IMR-90 (cell line): ENCODE results near the gene C6orf141. TPM values are rescaled to one million over a fixed set of nuclear protein-coding genes. Genes with fewer than 3 reads are reported as not detected.

Source experiments
- ATAC-seq: fragments of 200-7000 bp; cut with Tn5 transposase; 2 replicates; pipeline ENCODE4 v1.9.1; 2020; ENCODE audit warnings: low read depth, mild to moderate bottlenecking, moderate library complexity
- BruUV-seq: library from RNA; stranded (reverse); fragments of 400-500 nt; replicated peaks from 2 replicates; lab custom pipeline; 2021; lab: Mats Ljungman, UMichigan
- CTCF ChIA-PET: fragments of 300-600 bp; formaldehyde crosslinking; extraction: SDS; loops from one replicate; lab custom pipeline; 2021; ENCODE audit warnings: antibody characterized with exemption; lab: Yijun Ruan, JAX
- POLR2A ChIA-PET: fragments of 300-600 bp; sonication (Branson Sonifier 250); formaldehyde crosslinking; loops from one replicate; lab custom pipeline; 2022; ENCODE audit warnings: antibody characterized with exemption; ENCODE audit not compliant: unreplicated experiment; lab: Charles Lee
- DNase-seq: peaks from one replicate; pipeline ENCODE4 v3.0.0; 2013
- H2AFZ ChIP-seq: replicated peaks from 2 replicates; pipeline ENCODE3; 2013; ENCODE audit warnings: low read length, mild to moderate bottlenecking; ENCODE audit not compliant: poor library complexity
- H2AK5ac ChIP-seq: 2 replicates; pipeline ENCODE4 v1.6.1; 2013; ENCODE audit warnings: low read depth, low read length, inconsistent platforms
- H2AK9ac ChIP-seq: replicated peaks from 2 replicates; pipeline ENCODE3; 2013; ENCODE audit warnings: mild to moderate bottlenecking, low read depth, low read length, moderate library complexity; ENCODE audit not compliant: poor library complexity
- H2BK120ac ChIP-seq: 2 replicates; pipeline ENCODE4 v1.6.1; 2013; ENCODE audit warnings: low read depth, low read length, inconsistent platforms
- H2BK15ac ChIP-seq: 3 replicates; pipeline ENCODE4 v1.6.1; 2013; ENCODE audit warnings: low read depth, low read length, inconsistent platforms
- H2BK20ac ChIP-seq: 2 replicates; pipeline ENCODE4 v1.6.1; 2013; ENCODE audit warnings: low read depth, mild to moderate bottlenecking, inconsistent platforms, low read length, moderate library complexity
- H2BK5ac ChIP-seq: 2 replicates; pipeline ENCODE4 v1.6.1; 2013; ENCODE audit warnings: mild to moderate bottlenecking, low read depth, low read length, inconsistent platforms; ENCODE audit not compliant: poor library complexity, severe bottlenecking
- H3K14ac ChIP-seq: replicated peaks from 2 replicates; pipeline ENCODE4 v1.6.1; 2013; ENCODE audit warnings: low read depth, low read length, inconsistent platforms
- H3K18ac ChIP-seq: 2 replicates; pipeline ENCODE4 v1.6.1; 2013; ENCODE audit warnings: low read depth, low read length, control low read depth
- H3K23ac ChIP-seq: 2 replicates; pipeline ENCODE4 v1.6.1; 2013; ENCODE audit warnings: low read depth, low read length, inconsistent platforms
- H3K27ac ChIP-seq: 2 replicates; pipeline ENCODE4 v1.5.1; 2013; ENCODE audit warnings: mild to moderate bottlenecking, control low read depth, low read length; ENCODE audit not compliant: insufficient read depth
- H3K27me3 ChIP-seq: 2 replicates; pipeline ENCODE4 v1.6.1; 2013; ENCODE audit warnings: low read length; ENCODE audit not compliant: control insufficient read depth, insufficient read depth
- H3K36me3 ChIP-seq: 2 replicates; pipeline ENCODE4 v1.6.1; 2013; ENCODE audit warnings: low read length, mixed read lengths; ENCODE audit not compliant: control insufficient read depth, insufficient read depth
- H3K4ac ChIP-seq: 2 replicates; pipeline ENCODE4 v1.6.1; 2013; ENCODE audit warnings: low read depth, low read length, inconsistent platforms
- H3K4me1 ChIP-seq: 2 replicates; pipeline ENCODE4 v1.6.1; 2013; ENCODE audit warnings: low read length, mixed read lengths; ENCODE audit not compliant: control insufficient read depth, insufficient read depth
- H3K4me2 ChIP-seq: 2 replicates; pipeline ENCODE4 v1.6.1; 2013; ENCODE audit warnings: low read depth, mild to moderate bottlenecking, control low read depth, low read length, moderate library complexity
- H3K4me3 ChIP-seq: 2 replicates; pipeline ENCODE4 v1.5.1; 2013; ENCODE audit warnings: low read depth, mild to moderate bottlenecking, control low read depth, low read length, moderate library complexity; ENCODE audit not compliant: insufficient read depth
- H3K56ac ChIP-seq: 2 replicates; pipeline ENCODE4 v1.6.1; 2013; ENCODE audit warnings: low read length, inconsistent platforms; ENCODE audit not compliant: insufficient read depth; ENCODE audit errors: extremely low read depth
- H3K79me1 ChIP-seq, 2 experiments: 2 replicates each; pipeline ENCODE4 v1.6.1; 2013; ENCODE audit warnings: low read length in 2 of 2, inconsistent platforms in 1 of 2, low read depth in 1 of 2
- H3K9ac ChIP-seq: 2 replicates; pipeline ENCODE4 v1.6.1; 2013; ENCODE audit warnings: low read depth, low read length, control low read depth
- H3K9me1 ChIP-seq: 2 replicates; pipeline ENCODE4 v1.6.1; 2013; ENCODE audit warnings: low read length, inconsistent platforms; ENCODE audit not compliant: insufficient read depth
- H3K9me3 ChIP-seq: 2 replicates; pipeline ENCODE4 v1.6.1; 2013; ENCODE audit warnings: low read length; ENCODE audit not compliant: control insufficient read depth, insufficient read depth
- H4K20me1 ChIP-seq: 2 replicates; pipeline ENCODE4 v1.6.1; 2013; ENCODE audit warnings: low read length, inconsistent platforms; ENCODE audit not compliant: insufficient read depth
- H4K5ac ChIP-seq: 2 replicates; pipeline ENCODE4 v1.6.1; 2013; ENCODE audit warnings: mild to moderate bottlenecking, low read depth, low read length, control low read depth
- H4K8ac ChIP-seq, 2 experiments: 2 replicates each; pipeline ENCODE4 v1.6.1; 2013; ENCODE audit warnings: low read depth in 2 of 2, low read length in 2 of 2, control low read depth in 1 of 2, inconsistent platforms in 1 of 2
- H4K91ac ChIP-seq: 2 replicates; pipeline ENCODE4 v1.6.1; 2013; ENCODE audit warnings: low read depth, low read length, inconsistent platforms; ENCODE audit not compliant: insufficient read depth
- CHD1 ChIP-seq: IDR thresholded peaks from 2 replicates; pipeline ENCODE4 v1.6.1; 2012; ENCODE audit warnings: low read depth, low read length, improper control_type of control experiment
- ELK1 ChIP-seq: fragments of 150-350 bp; IDR thresholded peaks from 2 replicates; pipeline ENCODE4 v1.6.1; 2016; ENCODE audit warnings: low read depth, mild to moderate bottlenecking, low read length, moderate library complexity, borderline replicate concordance
- FOS ChIP-seq: fragments of 150-350 bp; IDR thresholded peaks from 2 replicates; pipeline ENCODE4 v1.6.1; 2016; ENCODE audit warnings: low read depth, low read length
- MXI1 ChIP-seq: IDR thresholded peaks from 2 replicates; pipeline ENCODE4 v1.6.1; 2012; ENCODE audit warnings: low read depth, mild to moderate bottlenecking, low read length, moderate library complexity, borderline replicate concordance
- RAD21 ChIP-seq: IDR thresholded peaks from 2 replicates; pipeline ENCODE4 v1.6.1; 2012; ENCODE audit warnings: low read length, improper control_type of control experiment
- RFX5 ChIP-seq: IDR thresholded peaks from 2 replicates; pipeline ENCODE4 v1.8.0; 2012; ENCODE audit warnings: low read depth, mild to moderate bottlenecking, low read length, moderate library complexity
- WGBS, 2 experiments: methylation state at CpG; one replicate each; pipeline versions ENCODE4 v1.1.5 to v1.1.7; 2013; ENCODE audit warnings: missing lambda C conversion rate in 2 of 2; ENCODE audit not compliant: insufficient read length in 1 of 2; ENCODE audit errors: extremely low coverage in 2 of 2; 5-methylcytosine and 5-hydroxymethylcytosine counted together
- dilution Hi-C: fragments of 300-500 bp; cut with HindIII; formaldehyde crosslinking; loops from one replicate; pipeline ENCODE4 v1.14.3; 2018; ENCODE audit warnings: low sequenced_read_pairs; ENCODE audit not compliant: unreplicated experiment
- in situ Hi-C: fragments of 300-500 bp; cut with MboI; formaldehyde crosslinking; loops from 3 replicates; pipeline ENCODE4 v1.14.3; 2019; ENCODE audit warnings: low sequenced_read_pairs, inconsistent platforms, mixed read lengths
- intact Hi-C: fragments of 100-400 bp; cut with micrococcal nuclease; formaldehyde crosslinking; loops from 2 replicates; pipeline ENCODE4 v1.10.0; 2022
- polyA plus RNA-seq, 3 experiments: library from polyadenylated mRNA; depleted of rRNA; stranded (reverse); fragments of >200 nt; gene quantifications; 2 replicates each; pipeline ENCODE4 v1.2.3, GENCODE V29; 2012; ENCODE audit warnings: low replicate concordance in 1 of 3
- total RNA-seq: library from RNA; depleted of rRNA; stranded (reverse); fragments of >200 nt; gene quantifications from 2 replicates; pipeline ENCODE4 v1.2.3, GENCODE V29; 2012
- TF ChIP-seq, protein P1 (sequence below): fragments of 150-350 bp; IDR thresholded peaks from 2 replicates; pipeline ENCODE4 v1.6.1; 2017; ENCODE audit warnings: mild to moderate bottlenecking, antibody characterized with exemption, low read length, low read depth

C6orf141 gene
- total and polyA plus RNA-seq, 2 of the 4 experiments (the other 2 are of a cell fraction), result not detected

GRCh38 chr6:49546331-49546730, 4.1 kb upstream of the C6orf141 start:
- Histone ChIP-seq H3K9me3 (no peaks in the 10 kb centered on the region), H3K14ac (no peak overlapping the region), H3K9me1 (no peaks in the 10 kb centered on the region), H2AFZ (no peak overlapping the region), H3K79me1 (no peaks in the 10 kb centered on the region), H3K4me2 (no peak overlapping the region), H4K8ac (no peak overlapping the region), H3K4me3 (no peak overlapping the region), H3K36me3 (no peaks in the 10 kb centered on the region), H3K18ac (no peak overlapping the region), H2BK20ac (no peak overlapping the region), H2AK5ac (no peak overlapping the region), H2BK120ac (no peak overlapping the region), H3K9ac (no peak overlapping the region), H3K56ac (no peak overlapping the region), H4K5ac (no peak overlapping the region), H3K27me3 (peaks cover 19% of the 10 kb centered on the region), H3K27ac (no peak overlapping the region), H2AK9ac (no peak overlapping the region), H4K91ac (no peak overlapping the region), H3K4me1 (no peaks in the 10 kb centered on the region), H4K20me1 (no peaks in the 10 kb centered on the region), H3K23ac (no peak overlapping the region), H3K4ac (no peak overlapping the region), H2BK5ac (no peak overlapping the region), H2BK15ac (no peak overlapping the region)
- DNase-seq (no peak), ATAC-seq (no peak)
- no TSS peak for BruUV-seq
- ChIA-PET CTCF (no interaction called here), POLR2A (no interaction called here)
- intact Hi-C loops (no loop called here), in situ Hi-C loops (loop anchor here (25.0 kb wide), 1 partner anchor 291 kb away; no protein-coding TSS in a partner anchor), dilution Hi-C loops (no loop called here)
- no CpG with 5 or more reads among the region's 1 CpG for WGBS, 2 experiments
- TF ChIP-seq FOS, result no peak
- TF ChIP-seq CHD1, result no peak
- no peak for TF ChIP-seq RFX5
- TF ChIP-seq RAD21, result no peak
- no peak for TF ChIP-seq MXI1
- TF ChIP-seq ELK1, result no peak
- TF ChIP-seq, protein P1, sequence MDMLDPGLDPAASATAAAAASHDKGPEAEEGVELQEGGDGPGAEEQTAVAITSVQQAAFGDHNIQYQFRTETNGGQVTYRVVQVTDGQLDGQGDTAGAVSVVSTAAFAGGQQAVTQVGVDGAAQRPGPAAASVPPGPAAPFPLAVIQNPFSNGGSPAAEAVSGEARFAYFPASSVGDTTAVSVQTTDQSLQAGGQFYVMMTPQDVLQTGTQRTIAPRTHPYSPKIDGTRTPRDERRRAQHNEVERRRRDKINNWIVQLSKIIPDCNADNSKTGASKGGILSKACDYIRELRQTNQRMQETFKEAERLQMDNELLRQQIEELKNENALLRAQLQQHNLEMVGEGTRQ, result no peak
